ENCODE results near the gene AP1M1.

AP1M1 gene

DNA sequence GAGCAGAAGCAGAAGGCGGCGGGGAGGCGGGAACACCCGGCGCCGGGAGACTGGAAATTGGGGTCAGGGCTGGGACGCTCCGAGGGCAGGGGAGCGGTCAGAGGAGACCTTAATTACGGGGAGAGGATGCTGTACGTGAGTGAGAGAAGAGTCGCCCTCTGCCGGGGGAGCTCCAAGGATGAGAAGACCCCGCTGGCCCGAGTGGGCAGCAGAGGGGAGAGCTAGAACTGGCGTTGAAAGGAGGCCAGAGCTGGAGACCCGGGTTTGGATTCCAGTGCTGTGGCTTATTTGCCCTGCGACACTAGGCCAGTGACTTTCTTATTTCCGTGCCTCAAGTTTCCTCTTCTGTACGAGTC is 12.0 kb upstream of the AP1M1 start:
- DNase-seq: peak; percentile 55

DNA sequence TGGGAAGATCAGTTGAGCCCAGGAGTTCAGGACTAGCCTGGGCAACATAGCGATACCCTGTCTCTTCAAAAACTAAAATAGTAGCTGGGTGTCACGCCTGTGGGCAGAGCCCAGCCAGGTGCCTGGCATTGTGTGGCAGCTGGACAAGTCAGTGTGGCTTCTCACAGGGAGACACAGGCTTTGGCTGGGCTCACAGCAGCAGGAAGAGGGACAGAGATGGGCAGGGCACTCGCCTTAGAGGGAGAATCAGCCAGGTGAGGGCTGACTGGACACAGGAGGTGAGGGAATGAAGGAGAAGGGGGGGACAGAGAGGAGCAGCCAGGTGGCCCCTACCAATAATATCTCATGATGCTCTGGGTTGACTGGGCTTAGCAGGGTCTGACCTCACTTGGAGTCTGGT is 9.2 kb upstream of the AP1M1 start:
- no peak for DNase-seq

DNA sequence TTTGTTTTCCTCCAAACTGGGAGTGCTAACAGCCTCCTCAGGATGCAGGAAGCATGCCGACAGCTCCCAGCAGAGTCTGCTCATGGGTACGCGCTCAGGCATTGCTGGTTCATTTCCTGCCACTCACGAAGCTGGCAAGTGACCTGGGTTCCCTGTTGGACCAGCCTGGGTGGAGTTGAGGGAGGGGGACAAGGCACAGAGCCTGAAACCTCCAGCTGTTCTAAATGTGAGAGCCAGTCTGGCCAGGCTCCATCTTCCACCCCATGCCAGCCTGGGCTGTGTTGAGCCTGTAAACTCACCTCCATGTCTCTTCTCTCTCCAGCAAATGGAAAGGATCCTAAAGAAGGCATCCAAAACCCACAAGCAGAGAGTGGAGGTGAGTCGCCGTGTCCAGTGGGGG is 7.5 kb upstream of the AP1M1 start:
- DNase-seq: no peak

DNA sequence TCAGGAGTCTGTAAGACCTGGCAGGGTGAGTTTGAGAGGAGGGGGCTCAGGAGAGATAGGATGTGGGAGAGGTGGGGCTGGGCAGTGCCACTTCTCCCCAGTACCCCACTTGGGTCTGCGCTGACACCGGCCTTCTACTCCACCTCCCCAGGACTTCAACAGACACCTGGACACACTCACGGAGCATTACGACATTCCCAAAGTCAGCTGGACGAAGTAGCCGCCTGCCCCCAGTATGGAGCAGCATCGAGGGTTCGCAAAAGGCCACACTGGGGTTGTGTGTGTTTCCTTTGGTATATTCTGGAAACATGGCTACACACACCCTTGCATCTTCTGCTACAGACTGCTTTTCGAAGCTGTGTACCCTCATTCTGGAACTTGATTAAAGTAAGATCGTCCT is 7.0 kb upstream of the AP1M1 start:
- DNase-seq: no peak

DNA sequence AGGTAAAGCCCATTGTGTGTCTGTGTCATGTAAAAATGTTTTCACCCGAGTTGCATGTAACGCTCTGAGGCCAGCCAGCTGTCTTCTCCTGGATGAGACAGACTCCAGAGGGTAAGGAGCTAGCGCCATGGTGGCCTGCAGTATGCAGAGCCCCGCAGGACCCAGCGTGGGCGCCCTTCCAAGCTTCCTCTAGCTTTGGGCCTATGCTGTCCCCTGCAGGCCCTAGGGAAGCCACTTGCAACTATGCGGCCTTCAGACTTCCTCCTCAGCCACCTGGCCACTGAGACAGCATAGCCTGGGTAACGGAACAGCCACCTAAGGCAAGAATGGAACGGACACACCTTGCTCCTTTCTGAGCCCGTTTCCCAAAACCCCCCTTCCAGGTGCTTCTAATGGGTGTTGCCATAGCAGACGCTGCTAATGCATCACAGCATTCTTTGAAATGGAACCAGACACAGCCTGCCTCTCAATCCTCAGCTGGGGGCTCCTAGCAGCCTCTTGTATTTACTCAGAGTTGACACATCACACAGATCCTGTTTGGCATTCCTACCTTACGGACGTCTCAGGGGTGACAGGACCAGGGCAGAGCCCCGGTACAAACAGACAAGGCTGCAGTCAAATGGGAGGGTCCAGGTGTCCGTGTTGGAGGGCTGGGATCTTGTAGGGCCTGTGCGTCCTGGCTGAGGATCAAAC is 6.3 kb upstream of the AP1M1 start:
- no peak for DNase-seq

DNA sequence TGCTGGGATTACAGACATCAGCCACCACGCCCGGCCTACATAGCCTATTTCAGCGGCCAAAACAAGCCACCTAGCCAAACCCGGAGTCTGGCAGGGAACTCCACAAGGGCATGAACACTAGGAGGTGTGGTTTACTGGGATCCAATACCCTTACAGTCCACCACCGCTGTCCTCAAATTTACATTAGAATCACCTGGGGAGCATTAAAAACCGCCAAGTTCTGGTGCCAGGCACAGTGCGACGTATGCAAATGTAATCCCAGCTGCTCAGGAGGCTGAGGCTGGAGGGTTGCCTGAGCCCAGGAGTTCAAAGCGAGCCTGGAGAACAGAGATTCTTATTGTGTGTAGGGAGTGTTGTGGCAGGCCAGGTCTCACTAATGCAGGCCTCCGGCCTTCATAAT is 4.2 kb upstream of the AP1M1 start:
- DNase-seq: no peak

DNA sequence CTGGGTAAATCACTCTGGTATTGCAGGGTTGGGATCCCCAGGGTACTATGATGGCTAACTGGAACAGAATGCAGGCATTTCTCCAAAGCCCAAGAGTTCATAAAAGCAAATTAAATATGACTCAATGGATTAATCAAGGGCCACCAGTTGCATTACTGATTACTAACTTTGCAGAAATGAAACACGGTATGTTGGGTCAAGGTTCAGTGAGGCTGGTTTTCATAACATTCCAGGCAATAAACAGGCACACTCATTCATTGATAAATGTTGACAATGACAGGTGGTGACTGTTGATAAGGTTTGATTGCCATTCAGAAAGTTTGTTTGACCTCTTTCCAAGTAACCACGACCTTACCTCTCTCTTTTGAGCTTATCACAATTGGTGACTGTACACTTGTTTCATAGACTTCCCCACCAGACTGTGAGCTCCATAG is 506 bp upstream of the AP1M1 start:
- DNase-seq: peak; percentile 89

DNA sequence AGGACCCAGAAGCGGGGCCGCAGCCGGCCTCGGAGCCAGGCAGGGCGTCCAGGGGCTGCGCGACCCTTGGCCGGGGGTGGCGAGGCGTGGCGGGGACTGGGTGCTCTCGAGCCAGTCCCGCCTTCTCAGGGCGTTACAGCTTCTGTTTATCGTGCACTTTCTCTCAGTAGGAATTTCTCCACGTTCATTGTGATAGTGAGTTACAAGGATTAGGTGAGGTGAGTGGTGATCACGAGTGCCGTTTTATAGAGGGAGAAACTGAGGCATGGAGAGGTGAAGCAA is 600 bp downstream of the AP1M1 start:
- no peak for DNase-seq

DNA sequence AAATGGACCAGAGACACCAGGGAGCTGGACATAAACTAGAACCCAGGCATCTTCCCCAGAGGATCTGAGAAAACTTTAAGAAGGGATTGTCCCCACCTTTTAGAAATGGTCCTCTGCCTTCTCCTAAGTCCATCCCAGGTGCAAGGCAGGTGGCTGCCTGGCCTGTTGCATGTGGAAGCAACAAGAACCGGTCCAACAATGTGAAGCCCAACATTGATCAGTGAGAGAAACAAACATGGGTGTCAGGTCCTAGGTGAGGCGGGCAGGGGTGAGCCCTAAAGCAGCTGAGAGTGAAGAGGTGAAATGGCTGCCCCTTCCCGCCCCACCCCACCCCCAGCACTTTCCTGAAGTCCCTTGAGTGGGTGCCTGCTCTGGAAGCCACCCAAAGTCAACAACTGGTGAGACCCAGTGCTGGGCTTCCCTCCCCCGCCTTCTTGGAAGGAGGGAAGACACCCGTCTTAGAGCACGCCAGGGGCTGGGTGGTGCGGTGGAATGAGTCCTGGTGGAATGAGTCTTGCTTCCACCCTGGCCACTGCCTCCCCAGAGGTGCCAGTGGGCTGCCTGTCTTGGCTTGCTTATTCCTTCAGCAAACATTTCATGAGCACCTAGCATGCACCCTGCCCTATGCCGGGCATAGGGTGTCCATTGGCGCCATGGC is 1.7 kb downstream of the AP1M1 start:
- no peak for DNase-seq

DNA sequence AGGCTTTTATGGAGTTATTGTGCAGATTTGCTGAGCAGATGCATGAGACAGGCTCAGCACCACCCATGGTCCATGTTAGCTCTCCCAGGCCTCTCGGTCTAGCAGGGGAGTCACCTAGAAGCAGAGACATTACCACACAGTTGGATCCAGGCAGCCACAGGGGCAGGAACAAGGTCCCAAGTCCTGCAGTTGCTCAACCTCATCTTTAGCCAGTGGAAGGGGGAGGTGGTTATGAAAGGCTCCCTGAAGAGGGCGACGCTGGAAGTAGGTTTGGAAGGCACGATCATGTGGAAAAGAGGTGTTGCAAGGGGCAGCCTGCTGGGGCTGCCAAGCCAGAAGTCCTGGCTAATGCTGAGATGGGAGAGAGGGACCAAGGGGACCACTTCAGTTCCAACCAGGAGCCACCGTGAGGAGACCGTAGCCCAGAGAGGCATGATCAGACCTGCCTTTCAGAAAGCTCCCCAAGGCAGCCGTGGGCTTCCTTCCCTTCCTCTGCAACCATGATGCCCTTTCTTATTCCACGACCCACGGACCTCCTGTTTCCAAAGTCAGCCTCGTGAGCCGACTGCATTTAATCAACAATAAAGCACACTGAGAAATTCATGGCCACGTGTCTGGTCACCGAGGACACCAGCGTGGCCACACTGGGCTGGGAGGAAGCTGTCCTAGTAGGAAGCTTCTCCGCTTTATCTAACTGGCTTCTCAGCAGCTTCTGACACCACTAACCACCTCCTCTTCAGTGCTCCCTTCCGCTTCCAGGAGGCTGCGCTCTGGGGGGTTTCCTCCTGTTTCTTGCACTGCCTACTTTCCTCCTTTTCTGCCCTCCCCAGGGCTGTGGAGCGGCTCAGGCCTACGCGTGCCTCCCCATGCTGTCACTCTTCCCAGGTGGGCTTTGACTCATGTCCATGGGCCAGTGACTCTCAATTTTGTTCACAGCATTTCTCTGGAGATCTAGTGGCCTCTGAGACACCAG is 2.6 kb downstream of the AP1M1 start:
- DNase-seq: peak; percentile 28

DNA sequence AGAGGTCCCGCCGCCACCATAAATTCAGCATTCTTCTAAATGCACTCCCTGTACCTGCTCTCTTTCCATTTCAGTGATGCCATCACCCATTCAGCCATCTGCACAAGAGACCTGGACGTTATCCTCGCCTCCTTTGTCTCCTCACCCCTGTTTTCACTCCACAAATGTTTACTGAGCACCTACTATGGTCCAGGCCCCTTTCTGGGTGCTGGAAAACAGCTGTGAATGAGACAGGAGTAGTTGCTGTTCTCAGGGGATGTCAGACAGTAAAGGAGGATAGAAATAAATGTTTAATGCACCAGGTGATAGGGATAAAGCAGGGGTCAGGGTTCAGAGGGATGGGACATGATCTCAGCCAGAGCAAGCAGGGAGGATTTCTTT is 3.3 kb downstream of the AP1M1 start:
- DNase-seq: no peak

DNA sequence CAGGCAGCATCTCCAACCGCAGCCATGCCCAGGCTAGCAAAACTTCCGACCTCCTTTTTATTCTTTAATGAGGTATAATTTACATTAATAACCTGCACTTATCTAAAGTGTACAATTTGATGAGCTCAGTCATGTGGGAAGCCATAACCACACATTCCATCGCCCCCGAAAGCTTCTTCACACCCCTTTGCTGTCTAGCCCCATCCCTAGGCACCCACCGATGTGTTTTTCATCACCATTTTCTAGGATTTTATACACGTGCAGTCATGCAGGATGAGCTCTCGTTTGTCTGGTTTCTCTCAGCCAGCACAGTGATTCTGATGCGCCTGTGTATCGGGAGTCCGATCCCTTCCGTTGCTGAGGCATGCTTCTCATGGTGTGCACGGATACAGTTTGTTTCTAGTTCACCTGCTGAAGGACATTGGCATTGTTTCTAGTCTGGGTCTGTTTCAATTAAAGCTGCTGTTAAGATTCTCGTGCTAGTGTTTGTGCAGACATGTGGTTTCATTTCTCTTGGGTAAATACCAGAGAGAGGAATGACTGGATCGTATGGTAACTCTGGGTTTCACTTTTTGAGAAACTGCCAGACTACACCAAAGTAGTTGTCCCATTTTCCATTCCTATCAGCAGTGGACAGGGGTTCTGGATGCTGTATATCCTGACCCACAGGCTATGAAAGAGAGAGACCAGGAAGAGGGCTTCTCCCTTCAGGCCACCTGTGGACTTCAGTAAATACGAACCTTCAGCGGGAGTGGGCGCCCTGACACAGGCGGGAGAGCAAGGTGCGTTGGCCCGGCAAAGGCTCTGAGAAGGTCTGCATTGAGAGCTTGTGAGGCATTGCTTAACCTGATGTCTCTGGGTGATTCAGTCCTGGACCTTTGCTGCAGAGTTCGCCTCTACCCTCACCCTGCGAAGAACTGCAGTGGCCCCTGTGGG is 4.9 kb downstream of the AP1M1 start:
- no peak for DNase-seq

DNA sequence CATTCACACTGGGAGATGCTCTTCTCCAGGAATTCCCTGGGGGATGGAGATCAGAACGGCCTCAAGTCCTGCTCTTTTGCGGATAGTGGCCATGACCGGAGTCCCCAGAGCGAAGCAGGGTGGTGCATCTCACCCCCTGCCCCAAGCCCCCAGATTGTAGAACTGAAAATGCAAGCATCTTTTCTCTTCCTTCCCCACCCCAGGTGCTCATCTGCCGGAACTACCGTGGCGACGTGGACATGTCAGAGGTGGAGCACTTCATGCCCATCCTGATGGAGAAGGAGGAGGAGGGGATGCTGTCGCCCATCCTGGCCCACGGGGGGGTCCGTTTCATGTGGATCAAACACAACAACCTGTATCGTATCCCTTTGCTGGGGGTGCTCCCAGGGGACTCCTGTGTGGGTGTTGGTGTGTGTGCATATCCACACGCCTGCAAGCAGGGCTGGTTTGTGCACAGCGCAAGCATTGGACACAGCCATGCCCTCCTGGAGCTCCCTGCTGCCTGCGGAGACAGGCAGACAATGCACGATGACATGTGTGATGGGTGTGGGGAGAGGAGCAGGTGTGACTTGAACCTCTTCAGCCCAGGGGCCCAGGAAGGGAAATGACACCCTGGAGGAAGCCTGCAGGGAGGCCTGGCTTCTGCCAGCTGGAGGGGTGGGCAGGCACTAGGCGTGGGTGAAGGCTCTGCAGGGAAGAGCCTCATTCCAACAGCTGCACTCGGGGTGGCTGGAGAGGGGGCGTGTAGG is 5.7 kb downstream of the AP1M1 start:
- no peak for DNase-seq

DNA sequence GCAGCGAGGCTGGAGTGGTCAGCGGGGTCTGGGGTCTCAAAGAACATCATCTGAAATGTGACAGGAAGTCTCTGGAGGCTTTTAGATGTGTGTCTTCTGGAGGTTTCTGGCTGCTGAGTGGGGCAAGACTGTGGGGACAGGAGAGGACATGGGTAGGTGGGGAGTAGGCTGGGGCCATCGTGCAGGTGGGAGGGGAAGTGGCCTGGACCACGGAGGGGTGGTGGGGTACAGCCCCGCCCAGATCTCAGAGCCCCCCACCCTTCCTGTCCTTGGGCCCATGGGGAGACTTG is 6.2 kb downstream of the AP1M1 start:
- DNase-seq: no peak

DNA sequence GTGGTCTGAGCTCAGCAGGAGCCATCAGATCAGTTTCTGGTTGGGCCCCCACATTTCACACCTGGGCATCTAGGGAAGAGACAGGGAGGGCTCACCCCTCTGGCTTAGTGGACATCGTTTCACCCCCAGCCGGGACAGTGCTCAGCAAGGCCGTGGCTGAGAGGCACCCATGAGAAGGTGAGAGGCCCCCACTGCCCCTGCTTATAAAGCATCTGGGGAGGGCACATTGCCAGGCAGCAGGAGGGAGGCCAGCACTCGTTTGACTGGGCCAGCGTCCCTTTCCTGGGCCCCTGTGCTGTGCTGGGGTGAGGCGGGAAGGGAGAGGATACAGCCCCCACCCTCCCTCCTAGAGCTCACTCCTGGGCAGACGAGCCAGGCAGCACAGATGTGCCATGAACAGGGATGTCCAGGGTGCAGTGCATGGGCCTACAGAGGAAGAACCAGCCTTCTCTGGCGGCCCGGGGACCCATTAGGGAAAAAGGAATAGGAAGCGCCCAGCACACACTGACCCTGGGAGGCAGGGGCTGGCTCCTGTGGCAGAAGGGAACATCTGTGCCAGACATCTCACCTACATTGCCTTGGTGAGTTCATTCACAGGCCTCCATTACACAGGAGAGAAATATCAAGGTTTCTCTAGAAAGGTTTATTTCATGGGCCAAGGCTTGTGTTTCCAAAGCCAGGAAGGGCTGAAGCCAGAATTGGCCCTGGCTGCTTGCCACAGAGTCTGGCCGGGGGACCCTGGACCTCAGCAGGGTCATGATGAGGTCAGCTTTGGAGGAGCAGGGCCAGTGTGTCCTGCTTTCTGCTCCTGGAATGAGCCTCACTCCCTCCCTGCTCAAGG is 7.7 kb downstream of the AP1M1 start:
- DNase-seq: no peak

DNA sequence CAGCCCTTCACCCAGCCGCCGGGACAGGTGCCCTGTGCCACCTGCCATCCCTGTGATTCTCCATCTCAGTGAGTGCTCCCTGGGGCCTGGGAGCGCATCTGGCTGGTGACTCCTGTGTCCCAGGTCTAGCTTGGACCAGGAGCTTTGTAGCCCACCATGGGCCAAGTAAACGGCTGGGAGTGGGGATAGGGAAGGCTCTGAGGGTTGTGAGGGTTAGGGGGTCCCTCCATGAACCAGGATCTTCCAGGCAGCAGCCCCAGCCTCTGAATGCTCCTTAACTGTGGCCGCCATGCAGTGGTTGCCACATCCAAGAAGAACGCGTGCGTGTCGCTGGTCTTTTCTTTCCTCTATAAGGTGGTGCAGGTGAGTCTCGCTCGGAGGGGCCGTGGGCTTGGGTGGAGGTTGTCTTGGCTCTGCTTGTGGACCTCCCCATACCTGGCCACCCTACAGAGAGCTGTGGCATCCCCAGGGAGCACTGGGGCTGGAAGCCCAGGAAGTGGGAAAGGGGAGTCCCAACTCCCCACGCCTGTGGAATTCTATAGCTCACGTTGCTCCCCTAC is 8.4 kb downstream of the AP1M1 start:
- no peak for DNase-seq

DNA sequence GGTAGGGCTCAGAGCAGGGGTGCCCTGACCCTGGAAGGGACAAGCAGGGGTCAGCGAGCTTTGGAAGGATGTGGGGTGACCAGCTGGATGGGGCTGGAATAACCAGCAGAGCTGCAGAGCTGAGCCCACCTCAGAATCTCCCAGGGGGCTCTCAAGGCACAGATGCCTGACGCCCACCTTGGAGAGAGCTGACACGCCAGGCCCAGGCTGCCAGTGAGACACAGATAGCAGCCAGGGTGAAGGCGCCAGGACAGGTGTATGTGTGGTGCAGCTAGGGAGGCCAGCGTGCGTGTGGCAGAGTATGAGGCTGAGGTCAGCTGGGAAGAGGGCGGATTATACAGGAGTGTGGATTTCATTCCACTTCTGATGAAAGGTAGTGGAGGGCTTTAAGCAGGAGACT is 8.9 kb downstream of the AP1M1 start:
- no peak for DNase-seq

DNA sequence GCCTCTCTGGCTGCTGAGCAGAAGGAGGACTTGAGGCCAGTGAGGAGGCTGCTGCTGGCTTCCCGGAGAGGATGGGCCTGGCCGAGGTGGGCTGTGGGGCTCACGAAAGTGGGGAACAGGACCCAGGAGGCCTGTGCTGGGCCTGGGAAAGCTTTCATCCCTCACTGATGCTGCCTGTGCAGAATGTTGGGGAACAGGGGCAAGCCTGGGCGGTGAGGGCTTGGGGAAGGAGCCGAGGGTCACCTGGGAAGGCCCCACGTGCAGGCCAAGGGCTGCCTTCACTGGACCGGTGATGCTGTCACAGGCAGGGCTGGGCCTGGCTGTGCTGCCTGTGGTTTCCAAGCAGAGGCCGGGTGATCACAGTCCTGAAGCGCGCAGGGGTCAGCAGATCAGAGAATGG is 9.4 kb downstream of the AP1M1 start:
- DNase-seq: no peak

DNA sequence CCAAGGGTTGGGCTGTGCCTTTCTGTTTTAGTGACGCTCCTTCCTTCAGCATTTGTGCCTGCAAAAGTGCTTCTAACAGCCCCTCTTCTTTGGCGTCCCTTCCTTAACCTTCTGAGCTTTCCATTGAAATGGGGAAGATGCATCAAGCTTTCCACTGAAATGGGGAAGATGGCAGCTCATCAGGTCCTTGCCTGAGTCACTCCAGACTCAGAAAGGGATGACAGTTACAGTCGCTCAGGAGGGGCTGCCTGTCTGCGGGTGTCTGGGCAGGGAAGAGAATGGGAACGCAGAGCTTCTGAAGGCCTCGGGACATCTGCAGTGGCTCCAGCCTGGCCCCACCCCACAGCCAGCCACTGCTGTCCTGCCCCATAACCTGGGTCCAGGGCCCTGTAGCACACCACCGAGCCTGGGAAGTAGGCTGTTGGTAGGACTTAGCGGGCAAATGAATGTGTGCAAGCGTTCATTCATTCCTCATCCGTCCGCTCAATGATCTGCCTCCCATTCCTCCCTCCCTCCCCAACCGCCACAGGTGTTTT is 9.8 kb downstream of the AP1M1 start:
- DNase-seq: no peak

DNA sequence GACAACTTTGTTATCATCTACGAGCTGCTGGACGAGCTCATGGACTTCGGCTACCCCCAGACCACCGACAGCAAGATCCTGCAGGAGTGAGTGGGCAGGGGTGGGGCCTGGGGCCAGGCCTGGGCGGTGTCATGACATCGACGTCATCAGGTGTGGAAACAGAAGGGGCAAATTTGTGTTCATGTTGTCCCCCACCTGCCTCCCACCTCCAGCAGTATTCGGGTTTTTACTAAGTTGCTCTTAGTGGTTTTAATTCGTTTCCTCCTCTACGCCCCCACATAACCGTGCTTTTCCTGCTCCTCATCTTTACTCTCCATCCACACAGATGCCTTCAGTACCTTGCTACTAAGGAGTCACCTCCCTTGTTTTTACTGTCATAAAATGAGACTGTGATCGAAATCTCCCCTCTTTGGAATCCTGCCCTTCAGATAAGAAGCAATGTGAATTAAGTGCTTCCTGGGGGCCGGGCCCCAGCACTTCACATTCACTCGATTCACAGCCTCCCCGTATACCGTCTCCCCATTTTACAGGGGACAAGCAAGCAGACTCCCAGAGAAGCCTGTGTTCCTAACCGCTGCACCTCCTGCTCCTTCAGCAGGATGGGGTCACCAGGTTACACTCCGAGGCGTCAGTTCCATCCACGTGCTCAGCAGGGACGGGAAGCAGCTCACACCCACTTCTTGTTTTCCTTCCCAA is 10.5 kb downstream of the AP1M1 start:
- no peak for DNase-seq
